ENCODE data around the gene PTPRM. TPM values are rescaled to one million over a fixed set of nuclear protein-coding genes. Genes with fewer than 3 reads are reported as not detected.

PTPRM gene
- total RNA-seq, 4 donors from 2014 or later = 81.5 to 98.9 (median 86.8) TPM

DNA sequence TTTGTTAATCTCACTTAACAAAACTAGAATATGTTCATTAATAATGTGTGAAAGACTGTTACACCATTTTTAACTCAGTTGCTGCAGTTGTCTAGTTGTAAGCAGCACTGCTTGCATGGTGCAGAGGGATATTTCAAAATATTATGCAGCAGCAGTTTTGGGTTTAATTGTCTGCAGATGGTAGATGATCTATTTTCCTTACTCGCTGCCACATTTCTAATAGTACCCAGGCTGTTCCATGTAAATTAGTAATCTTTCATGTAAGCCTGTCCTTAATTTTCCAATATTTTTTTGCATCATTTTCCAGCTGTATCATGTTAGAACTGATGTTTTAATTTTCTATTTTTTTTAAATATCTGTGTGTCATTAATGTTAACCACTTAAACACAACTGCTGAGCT, 554.0 kb downstream of the PTPRM start:
- no peaks in the 10 kb centered on the region for H3K4me1 ChIP-seq
- no peak overlapping the region for H3K4me3 ChIP-seq
- ATAC-seq = no peak
- WGBS, 2 donors (ENCODE audit: low coverage in 1 of 2) = 71 to 100% methylated on average over 1 of the region's 1 CpG
- no peak overlapping the region for H3K27ac ChIP-seq
- H3K36me3 ChIP-seq = no peaks in the 10 kb centered on the region
- TF ChIP-seq POLR2AphosphoS5 (IDR thresholded peaks at IDR 0.05) (no peak), EP300 (IDR thresholded peaks at IDR 0.05) (no peak), POLR2A (IDR thresholded peaks at IDR 0.05) (no peak)
- TF ChIP-seq, protein P1, sequence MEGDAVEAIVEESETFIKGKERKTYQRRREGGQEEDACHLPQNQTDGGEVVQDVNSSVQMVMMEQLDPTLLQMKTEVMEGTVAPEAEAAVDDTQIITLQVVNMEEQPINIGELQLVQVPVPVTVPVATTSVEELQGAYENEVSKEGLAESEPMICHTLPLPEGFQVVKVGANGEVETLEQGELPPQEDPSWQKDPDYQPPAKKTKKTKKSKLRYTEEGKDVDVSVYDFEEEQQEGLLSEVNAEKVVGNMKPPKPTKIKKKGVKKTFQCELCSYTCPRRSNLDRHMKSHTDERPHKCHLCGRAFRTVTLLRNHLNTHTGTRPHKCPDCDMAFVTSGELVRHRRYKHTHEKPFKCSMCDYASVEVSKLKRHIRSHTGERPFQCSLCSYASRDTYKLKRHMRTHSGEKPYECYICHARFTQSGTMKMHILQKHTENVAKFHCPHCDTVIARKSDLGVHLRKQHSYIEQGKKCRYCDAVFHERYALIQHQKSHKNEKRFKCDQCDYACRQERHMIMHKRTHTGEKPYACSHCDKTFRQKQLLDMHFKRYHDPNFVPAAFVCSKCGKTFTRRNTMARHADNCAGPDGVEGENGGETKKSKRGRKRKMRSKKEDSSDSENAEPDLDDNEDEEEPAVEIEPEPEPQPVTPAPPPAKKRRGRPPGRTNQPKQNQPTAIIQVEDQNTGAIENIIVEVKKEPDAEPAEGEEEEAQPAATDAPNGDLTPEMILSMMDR (IDR thresholded peaks at IDR 0.05) = no peak
- H3K27me3 ChIP-seq = no peaks in the 10 kb centered on the region
- no peaks in the 10 kb centered on the region for H3K9me3 ChIP-seq

DNA sequence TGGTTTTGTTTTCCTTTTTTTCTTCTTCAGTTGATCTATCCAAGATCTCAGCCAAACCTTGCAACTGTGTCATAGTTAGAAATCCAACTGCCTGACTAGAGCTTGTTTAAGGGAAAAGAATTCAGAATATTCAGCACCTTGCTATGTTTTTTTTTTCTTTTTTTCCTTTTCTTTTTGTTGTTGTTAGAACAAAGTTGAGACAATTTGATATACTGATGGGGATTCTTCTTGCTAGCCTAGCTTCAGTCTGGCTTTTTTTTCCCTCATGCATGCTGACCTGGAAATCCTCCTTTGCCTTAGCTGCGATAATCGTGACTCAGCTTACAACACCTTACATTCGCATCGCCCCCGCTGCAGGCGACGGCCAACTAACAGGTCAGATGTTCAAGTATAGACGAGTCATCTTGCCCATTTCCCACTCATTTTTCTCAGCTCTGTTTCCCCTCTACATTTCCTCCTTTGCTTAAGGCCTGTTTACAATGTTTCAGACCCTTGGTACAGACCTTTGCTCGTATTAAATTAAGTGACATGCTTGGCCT, 554.9 kb downstream of the PTPRM start:
- TF ChIP-seq POLR2AphosphoS5 (IDR thresholded peaks at IDR 0.05) = no peak
- no peak for TF ChIP-seq POLR2A (IDR thresholded peaks at IDR 0.05)
- TF ChIP-seq, protein P1 (IDR thresholded peaks at IDR 0.05) = no peak
- TF ChIP-seq EP300 (IDR thresholded peaks at IDR 0.05) = no peak
- no peaks in the 10 kb centered on the region for H3K4me1 ChIP-seq
- no peak for ATAC-seq
- no peak overlapping the region for H3K27ac ChIP-seq
- H3K27me3 ChIP-seq = no peaks in the 10 kb centered on the region
- WGBS, 2 donors (ENCODE audit: low coverage in 1 of 2) = 77 to 80% methylated on average over 7 to 9 of the region's 9 CpGs
- no peaks in the 10 kb centered on the region for H3K9me3 ChIP-seq
- no peaks in the 10 kb centered on the region for H3K36me3 ChIP-seq
- no peak overlapping the region for H3K4me3 ChIP-seq

DNA sequence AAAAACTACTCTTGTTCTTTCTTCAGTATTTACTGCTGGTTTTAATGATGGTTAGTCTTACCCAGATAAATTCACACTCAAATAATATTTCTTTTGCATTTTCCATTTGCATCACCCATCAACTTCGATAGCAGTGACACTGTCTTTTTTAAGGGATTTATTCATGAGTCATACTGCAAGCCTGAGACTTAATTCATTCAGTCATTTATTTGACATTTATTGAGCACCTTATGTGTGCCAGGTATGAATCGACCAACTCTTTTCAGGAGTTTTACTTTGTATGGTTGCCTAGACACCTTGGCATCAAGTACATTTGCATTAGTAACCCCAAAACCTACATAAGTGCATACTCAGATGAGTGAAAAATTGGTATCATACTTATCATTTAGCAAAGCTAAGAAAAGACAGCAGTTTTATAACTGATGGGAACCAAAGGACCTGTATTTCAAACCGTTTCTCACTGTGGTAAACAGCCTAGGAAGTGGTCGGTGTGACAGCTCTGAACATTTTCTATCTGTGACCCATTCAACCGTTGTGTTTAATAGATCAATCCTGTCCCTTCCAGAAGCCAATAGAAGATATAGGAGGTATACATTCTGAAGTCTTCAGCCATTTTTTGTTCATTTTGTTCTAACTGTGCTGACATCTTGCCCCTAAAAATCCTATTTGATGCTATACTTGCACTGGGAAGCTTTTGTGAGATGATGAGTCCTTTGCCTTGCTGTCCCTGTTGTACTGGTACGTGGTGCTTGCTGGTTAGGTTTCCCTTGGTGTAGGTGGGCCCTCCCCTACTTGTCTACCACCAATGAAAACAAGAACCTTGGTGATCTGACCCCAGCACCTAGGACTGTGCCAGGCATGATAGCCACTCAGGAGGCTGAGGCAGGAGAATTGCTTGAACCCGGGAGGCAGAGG, 557.4 kb downstream of the PTPRM start:
- Histone ChIP-seq H3K4me3 (no peak overlapping the region), H3K36me3 (no peaks in the 10 kb centered on the region), H3K9me3 (no peaks in the 10 kb centered on the region), H3K27ac (no peak overlapping the region), H3K4me1 (no peaks in the 10 kb centered on the region), H3K27me3 (no peaks in the 10 kb centered on the region)
- no peak for ATAC-seq
- WGBS, 2 donors (ENCODE audit: low coverage in 1 of 2) = 67% methylated on average over 5 of the region's 7 CpGs
- TF ChIP-seq, protein P1 (IDR thresholded peaks at IDR 0.05) = no peak
- TF ChIP-seq POLR2AphosphoS5 (IDR thresholded peaks at IDR 0.05) = no peak
- TF ChIP-seq POLR2A (IDR thresholded peaks at IDR 0.05) = no peak
- no peak for TF ChIP-seq EP300 (IDR thresholded peaks at IDR 0.05)

DNA sequence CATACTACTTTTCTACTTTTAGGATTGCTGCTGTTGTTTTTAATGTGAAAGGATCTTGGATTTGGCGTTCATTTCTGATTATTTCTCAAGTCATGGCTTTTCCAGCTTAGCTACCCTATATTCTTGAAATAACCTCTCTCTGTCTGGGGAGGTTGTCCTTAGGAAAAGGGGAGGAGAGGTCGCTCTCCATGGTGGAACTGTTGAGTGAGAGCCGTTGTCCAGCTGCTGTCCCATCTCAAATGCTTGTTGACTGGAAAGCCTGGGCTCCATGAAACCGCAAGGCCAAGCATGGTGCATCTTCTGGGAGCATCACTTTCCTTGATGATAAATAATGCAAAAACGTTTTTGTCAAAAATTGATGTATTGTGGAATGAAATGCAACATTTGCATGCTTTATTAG, 563.0 kb downstream of the PTPRM start:
- Histone ChIP-seq H3K27me3 (no peaks in the 10 kb centered on the region), H3K27ac (no peak overlapping the region), H3K36me3 (no peaks in the 10 kb centered on the region), H3K4me3 (no peak overlapping the region), H3K4me1 (no peaks in the 10 kb centered on the region), H3K9me3 (no peaks in the 10 kb centered on the region)
- ATAC-seq = no peak
- WGBS, 2 donors (ENCODE audit: low coverage in 1 of 2) = 80 to 100% methylated on average over 1 to 5 of the region's 5 CpGs
- TF ChIP-seq, protein P1 (IDR thresholded peaks at IDR 0.05) = no peak
- TF ChIP-seq POLR2A (IDR thresholded peaks at IDR 0.05) (no peak), EP300 (IDR thresholded peaks at IDR 0.05) (no peak), POLR2AphosphoS5 (IDR thresholded peaks at IDR 0.05) (no peak)

DNA sequence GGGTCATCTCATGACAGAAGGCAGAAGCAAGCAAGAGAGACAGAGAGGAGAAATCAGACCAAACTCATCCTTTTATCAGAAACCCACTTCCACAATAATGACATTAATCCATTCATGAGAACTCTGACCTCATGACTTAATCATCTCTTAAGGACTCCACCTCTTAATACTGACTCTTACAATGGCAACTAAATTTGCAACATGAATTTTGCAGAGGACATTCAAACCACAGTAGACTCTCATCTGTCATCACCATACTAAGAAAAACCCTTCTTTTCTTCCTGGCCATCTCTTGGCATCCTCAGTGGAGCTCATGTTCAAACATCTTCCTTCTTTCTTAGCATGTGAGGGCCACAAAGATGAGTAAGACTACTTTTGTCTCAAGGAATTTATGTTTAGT, 565.9 kb downstream of the PTPRM start:
- no peaks in the 10 kb centered on the region for H3K27me3 ChIP-seq
- H3K27ac ChIP-seq = no peak overlapping the region
- TF ChIP-seq POLR2AphosphoS5 (IDR thresholded peaks at IDR 0.05) = no peak
- no peak for TF ChIP-seq POLR2A (IDR thresholded peaks at IDR 0.05)
- no peak for TF ChIP-seq EP300 (IDR thresholded peaks at IDR 0.05)
- TF ChIP-seq, protein P1 (IDR thresholded peaks at IDR 0.05) = no peak
- H3K9me3 ChIP-seq = no peaks in the 10 kb centered on the region
- no peaks in the 10 kb centered on the region for H3K4me1 ChIP-seq
- no peak overlapping the region for H3K4me3 ChIP-seq
- H3K36me3 ChIP-seq = no peaks in the 10 kb centered on the region
- no peak for ATAC-seq

Measured in gastroesophageal sphincter (tissue), 4 donors.